ENCODE data around the gene GOLGA8A.
"Not testable (repeated sequence)": the region's sequence is repeated elsewhere in the genome, so short reads cannot be mapped to it uniquely, and the experiment has no call there.

Gene GOLGA8A

GRCh38 chr15:34423425-34424090, 14.1 kb downstream of the GOLGA8A start:
- DNase-seq; H3K4me2 ChIP-seq (ENCODE audit: low read depth, low read length); H4K20me1 ChIP-seq (ENCODE audit: insufficient read depth, low read length); H3K9ac ChIP-seq (ENCODE audit: low read length); H3K9me3 ChIP-seq (replicated peaks; ENCODE audit: insufficient read depth, low read length); H3K4me1 ChIP-seq (ENCODE audit: low read length); H3F3A ChIP-seq (ENCODE audit: insufficient read depth, low read length); H2AFZ ChIP-seq (ENCODE audit: low read length); H3K27ac ChIP-seq (ENCODE audit: low read length); H3K9me2 ChIP-seq (replicated peaks; ENCODE audit: insufficient read depth, low read length); H3K27me3 ChIP-seq (replicated peaks; ENCODE audit: insufficient read depth, low read length); H3K4me3 ChIP-seq (ENCODE audit: low read length); H3K36me3 ChIP-seq (replicated peaks; ENCODE audit: insufficient read depth, low read length): not testable (repeated sequence)
- H3K79me2 ChIP-seq (ENCODE audit: low read length) = peaks cover 23% of the 10 kb centered on the region

DNA sequence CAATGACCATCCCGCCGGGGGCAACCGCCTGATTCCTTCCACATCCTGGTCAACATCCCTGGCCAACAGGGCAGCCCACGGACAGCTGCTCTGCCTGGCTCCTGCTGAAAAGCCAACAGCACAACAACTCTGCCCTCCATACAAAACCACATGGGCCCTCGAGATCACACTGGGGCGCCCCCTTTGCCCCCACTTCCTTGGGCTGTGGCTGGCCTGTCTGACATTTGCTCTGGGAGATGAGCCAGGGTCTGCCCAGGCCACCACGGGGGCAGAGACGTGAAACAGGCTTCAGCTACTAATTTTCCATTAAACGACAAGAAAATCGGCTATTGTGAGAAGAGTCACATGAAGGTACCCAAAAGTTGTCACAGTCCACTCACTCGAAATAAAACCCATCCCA, 16.7 kb downstream of the GOLGA8A start:
- H3K9me2 ChIP-seq (replicated peaks; ENCODE audit: insufficient read depth, low read length); DNase-seq; H3K4me3 ChIP-seq (ENCODE audit: low read length); H3K9me3 ChIP-seq (replicated peaks; ENCODE audit: insufficient read depth, low read length); H4K20me1 ChIP-seq (ENCODE audit: insufficient read depth, low read length); H3K4me2 ChIP-seq (ENCODE audit: low read depth, low read length); H2AFZ ChIP-seq (ENCODE audit: low read length); H3F3A ChIP-seq (ENCODE audit: insufficient read depth, low read length); H3K27me3 ChIP-seq (replicated peaks; ENCODE audit: insufficient read depth, low read length); H3K4me1 ChIP-seq (ENCODE audit: low read length); H3K9ac ChIP-seq (ENCODE audit: low read length); H3K27ac ChIP-seq (ENCODE audit: low read length); H3K36me3 ChIP-seq (replicated peaks; ENCODE audit: insufficient read depth, low read length): not testable (repeated sequence)
- H3K79me2 ChIP-seq (ENCODE audit: low read length) = peaks cover 12% of the 10 kb centered on the region

DNA sequence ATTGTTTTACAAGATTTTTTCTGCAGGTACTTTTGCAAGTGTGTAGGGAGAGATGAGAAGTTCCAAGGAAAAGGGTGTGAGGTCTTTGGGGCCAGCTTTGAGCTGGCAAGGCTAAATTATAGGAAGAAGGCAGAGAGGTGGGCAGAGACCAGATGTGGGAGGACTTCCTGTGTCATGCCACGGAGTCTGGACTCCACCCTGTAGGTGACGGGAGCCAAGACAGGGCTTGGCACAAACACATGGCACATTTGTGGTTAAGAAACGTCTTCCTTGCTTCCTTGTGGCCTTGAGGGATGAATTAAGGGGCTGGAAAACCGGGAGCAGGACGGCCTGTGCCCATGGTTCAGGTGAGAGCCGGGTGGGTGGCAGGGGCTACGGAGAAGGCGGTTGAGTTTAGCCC, 19.2 kb downstream of the GOLGA8A start:
- not testable (repeated sequence) for H3K9me2 ChIP-seq (replicated peaks; ENCODE audit: insufficient read depth, low read length); H3K4me2 ChIP-seq (ENCODE audit: low read depth, low read length); H3F3A ChIP-seq (ENCODE audit: insufficient read depth, low read length); H3K27me3 ChIP-seq (replicated peaks; ENCODE audit: insufficient read depth, low read length); H3K27ac ChIP-seq (ENCODE audit: low read length); H4K20me1 ChIP-seq (ENCODE audit: insufficient read depth, low read length); H3K4me3 ChIP-seq (ENCODE audit: low read length); H2AFZ ChIP-seq (ENCODE audit: low read length); H3K9ac ChIP-seq (ENCODE audit: low read length); H3K79me2 ChIP-seq (ENCODE audit: low read length); H3K9me3 ChIP-seq (replicated peaks; ENCODE audit: insufficient read depth, low read length); H3K4me1 ChIP-seq (ENCODE audit: low read length); DNase-seq; H3K36me3 ChIP-seq (replicated peaks; ENCODE audit: insufficient read depth, low read length)

DNA sequence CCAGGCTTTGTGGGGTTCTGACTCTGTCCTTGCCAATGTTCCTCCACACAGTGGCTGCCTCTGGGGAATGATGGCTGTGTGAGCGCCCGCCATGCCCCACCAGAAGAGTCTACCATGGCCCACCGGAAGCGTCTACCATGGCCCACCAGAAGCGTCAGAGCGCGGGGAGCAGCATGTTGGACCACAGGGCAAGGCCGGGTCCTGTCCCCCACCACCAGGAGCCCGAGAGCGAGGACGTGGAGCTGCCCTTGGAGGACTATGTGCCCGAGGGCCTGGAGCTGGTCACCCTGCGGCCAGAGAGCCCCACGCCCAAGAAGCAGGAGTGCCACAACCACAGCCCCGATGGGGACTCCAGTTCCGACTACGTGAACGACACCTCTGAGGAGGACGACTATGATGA, 28.1 kb downstream of the GOLGA8A start:
- not testable (repeated sequence) for DNase-seq

GRCh38 chr15:34408973-34409372, 28.6 kb downstream of the GOLGA8A start:
- not testable (repeated sequence) for H3K79me2 ChIP-seq (ENCODE audit: low read length); H3K9me3 ChIP-seq (replicated peaks; ENCODE audit: insufficient read depth, low read length); H3K4me2 ChIP-seq (ENCODE audit: low read depth, low read length); H3F3A ChIP-seq (ENCODE audit: insufficient read depth, low read length); H3K36me3 ChIP-seq (replicated peaks; ENCODE audit: insufficient read depth, low read length); H3K9me2 ChIP-seq (replicated peaks; ENCODE audit: insufficient read depth, low read length); H3K27ac ChIP-seq (ENCODE audit: low read length); H3K9ac ChIP-seq (ENCODE audit: low read length); H2AFZ ChIP-seq (ENCODE audit: low read length); H3K4me3 ChIP-seq (ENCODE audit: low read length); DNase-seq; H3K27me3 ChIP-seq (replicated peaks; ENCODE audit: insufficient read depth, low read length); H3K4me1 ChIP-seq (ENCODE audit: low read length); H4K20me1 ChIP-seq (ENCODE audit: insufficient read depth, low read length)

More for the DNA sequence above, 28.1 kb downstream of the GOLGA8A start:
- not testable (repeated sequence) for H3K36me3 ChIP-seq (replicated peaks; ENCODE audit: insufficient read depth, low read length); H3F3A ChIP-seq (ENCODE audit: insufficient read depth, low read length); H3K9me2 ChIP-seq (replicated peaks; ENCODE audit: insufficient read depth, low read length); H3K4me3 ChIP-seq (ENCODE audit: low read length); H3K4me2 ChIP-seq (ENCODE audit: low read depth, low read length); H3K9me3 ChIP-seq (replicated peaks; ENCODE audit: insufficient read depth, low read length); H3K79me2 ChIP-seq (ENCODE audit: low read length); H3K27me3 ChIP-seq (replicated peaks; ENCODE audit: insufficient read depth, low read length); H3K9ac ChIP-seq (ENCODE audit: low read length); H4K20me1 ChIP-seq (ENCODE audit: insufficient read depth, low read length); H3K4me1 ChIP-seq (ENCODE audit: low read length); H3K27ac ChIP-seq (ENCODE audit: low read length); H2AFZ ChIP-seq (ENCODE audit: low read length)

GRCh38 chr15:34403899-34404298, 33.7 kb downstream of the GOLGA8A start:
- H3K79me2 ChIP-seq (ENCODE audit: low read length); H2AFZ ChIP-seq (ENCODE audit: low read length); H4K20me1 ChIP-seq (ENCODE audit: insufficient read depth, low read length); H3F3A ChIP-seq (ENCODE audit: insufficient read depth, low read length); H3K36me3 ChIP-seq (replicated peaks; ENCODE audit: insufficient read depth, low read length); H3K9me3 ChIP-seq (replicated peaks; ENCODE audit: insufficient read depth, low read length); H3K4me3 ChIP-seq (ENCODE audit: low read length); DNase-seq; H3K9me2 ChIP-seq (replicated peaks; ENCODE audit: insufficient read depth, low read length); H3K4me2 ChIP-seq (ENCODE audit: low read depth, low read length); H3K27me3 ChIP-seq (replicated peaks; ENCODE audit: insufficient read depth, low read length); H3K9ac ChIP-seq (ENCODE audit: low read length); H3K27ac ChIP-seq (ENCODE audit: low read length); H3K4me1 ChIP-seq (ENCODE audit: low read length): not testable (repeated sequence)

- not testable (repeated sequence) for H3K79me2 ChIP-seq (ENCODE audit: low read length); H3K4me2 ChIP-seq (ENCODE audit: low read depth, low read length); H4K20me1 ChIP-seq (ENCODE audit: insufficient read depth, low read length); DNase-seq; H3F3A ChIP-seq (ENCODE audit: insufficient read depth, low read length); H2AFZ ChIP-seq (ENCODE audit: low read length); H3K4me3 ChIP-seq (ENCODE audit: low read length); H3K9me2 ChIP-seq (replicated peaks; ENCODE audit: insufficient read depth, low read length); H3K36me3 ChIP-seq (replicated peaks; ENCODE audit: insufficient read depth, low read length); H3K9ac ChIP-seq (ENCODE audit: low read length); H3K27ac ChIP-seq (ENCODE audit: low read length); H3K27me3 ChIP-seq (replicated peaks; ENCODE audit: insufficient read depth, low read length); H3K9me3 ChIP-seq (replicated peaks; ENCODE audit: insufficient read depth, low read length); H3K4me1 ChIP-seq (ENCODE audit: low read length)
Observed at GRCh38 chr15:34403160-34403598, 34.4 kb downstream of the GOLGA8A start.

GRCh38 chr15:34397637-34398259, 39.9 kb downstream of the GOLGA8A start:
- H3K36me3 ChIP-seq (replicated peaks; ENCODE audit: insufficient read depth, low read length); H4K20me1 ChIP-seq (ENCODE audit: insufficient read depth, low read length); H3K27me3 ChIP-seq (replicated peaks; ENCODE audit: insufficient read depth, low read length); H2AFZ ChIP-seq (ENCODE audit: low read length); H3K4me2 ChIP-seq (ENCODE audit: low read depth, low read length); H3K4me1 ChIP-seq (ENCODE audit: low read length); DNase-seq; H3K27ac ChIP-seq (ENCODE audit: low read length); H3K9me3 ChIP-seq (replicated peaks; ENCODE audit: insufficient read depth, low read length); H3K9me2 ChIP-seq (replicated peaks; ENCODE audit: insufficient read depth, low read length); H3K79me2 ChIP-seq (ENCODE audit: low read length); H3F3A ChIP-seq (ENCODE audit: insufficient read depth, low read length); H3K9ac ChIP-seq (ENCODE audit: low read length); H3K4me3 ChIP-seq (ENCODE audit: low read length): not testable (repeated sequence)
